ENCODE results near the gene PUSL1. TPM values are rescaled to one million over a fixed set of nuclear protein-coding genes. Genes with fewer than 3 reads are reported as not detected.

PUSL1 gene
- total and polyA plus RNA-seq, 2 of the 13 experiments (the other 11 are each of a cell fraction or from before 2014, with no cell fraction given) = 8.3 to 22.2 TPM

GRCh38 chr1:1307923-1308755 lies at the start of gene PUSL1, which contains the start of gene ACAP3 (continued):
- TF ChIP-seq, protein P1, sequence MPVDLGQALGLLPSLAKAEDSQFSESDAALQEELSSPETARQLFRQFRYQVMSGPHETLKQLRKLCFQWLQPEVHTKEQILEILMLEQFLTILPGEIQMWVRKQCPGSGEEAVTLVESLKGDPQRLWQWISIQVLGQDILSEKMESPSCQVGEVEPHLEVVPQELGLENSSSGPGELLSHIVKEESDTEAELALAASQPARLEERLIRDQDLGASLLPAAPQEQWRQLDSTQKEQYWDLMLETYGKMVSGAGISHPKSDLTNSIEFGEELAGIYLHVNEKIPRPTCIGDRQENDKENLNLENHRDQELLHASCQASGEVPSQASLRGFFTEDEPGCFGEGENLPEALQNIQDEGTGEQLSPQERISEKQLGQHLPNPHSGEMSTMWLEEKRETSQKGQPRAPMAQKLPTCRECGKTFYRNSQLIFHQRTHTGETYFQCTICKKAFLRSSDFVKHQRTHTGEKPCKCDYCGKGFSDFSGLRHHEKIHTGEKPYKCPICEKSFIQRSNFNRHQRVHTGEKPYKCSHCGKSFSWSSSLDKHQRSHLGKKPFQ (CRISPR knock-in tag; IDR thresholded peaks at IDR 0.05; ENCODE audit: insufficient replicate concordance) = no peak
- peak; percentile 89 for TF ChIP-seq ZNF772 (CRISPR knock-in tag; IDR thresholded peaks at IDR 0.05)
- no peak for TF ChIP-seq ZNF160 (CRISPR knock-in tag; IDR thresholded peaks at IDR 0.05)
- TF ChIP-seq ZNF343 (CRISPR knock-in tag; IDR thresholded peaks at IDR 0.05) = no peak
- peak; percentile 34; the same call in 1 of the 2 replicates for TF ChIP-seq KLF12 (CRISPR knock-in tag; IDR thresholded peaks at IDR 0.05; ENCODE audit: borderline replicate concordance)
- TF ChIP-seq NONO (IDR thresholded peaks at IDR 0.05) = no peak
- peak; percentile 45; the same call in 1 of the 2 replicates for TF ChIP-seq NONO (CRISPR knock-in tag; conservative IDR thresholded peaks at IDR 0.05)
- TF ChIP-seq, protein P2, sequence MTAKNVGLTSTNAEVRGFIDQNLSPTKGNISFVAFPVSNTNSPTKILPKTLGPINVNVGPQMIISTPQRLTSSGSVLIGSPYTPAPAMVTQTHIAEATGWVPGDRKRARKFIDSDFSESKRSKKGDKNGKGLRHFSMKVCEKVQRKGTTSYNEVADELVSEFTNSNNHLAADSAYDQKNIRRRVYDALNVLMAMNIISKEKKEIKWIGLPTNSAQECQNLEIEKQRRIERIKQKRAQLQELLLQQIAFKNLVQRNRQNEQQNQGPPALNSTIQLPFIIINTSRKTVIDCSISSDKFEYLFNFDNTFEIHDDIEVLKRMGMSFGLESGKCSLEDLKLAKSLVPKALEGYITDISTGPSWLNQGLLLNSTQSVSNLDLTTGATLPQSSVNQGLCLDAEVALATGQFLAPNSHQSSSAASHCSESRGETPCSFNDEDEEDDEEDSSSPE (CRISPR knock-in tag; IDR thresholded peaks at IDR 0.05) = peak; percentile 56; the same call in 1 of the 2 replicates
- TF ChIP-seq SKI (IDR thresholded peaks at IDR 0.05; ENCODE audit: partially characterized antibody) = peak; percentile 87
- peak; percentile 63 for TF ChIP-seq KAT8 (CRISPR knock-in tag; IDR thresholded peaks at IDR 0.05)
- TF ChIP-seq ZNF878 (CRISPR knock-in tag; IDR thresholded peaks at IDR 0.05) = no peak
- no peak for TF ChIP-seq KDM1A (CRISPR knock-in tag; IDR thresholded peaks at IDR 0.05)
- TF ChIP-seq RARG (CRISPR knock-in tag; IDR thresholded peaks at IDR 0.05; ENCODE audit: low read depth) = 0 out of 2 replicates have a peak, but pooled peaks have one; percentile 71
- no peak for TF ChIP-seq SRF (IDR thresholded peaks at IDR 0.05; ENCODE audit: low read depth, low read length)
- 0 out of 2 replicates have a peak, but pooled peaks have one; percentile 61 for TF ChIP-seq ZNF782 (CRISPR knock-in tag; IDR thresholded peaks at IDR 0.05; ENCODE audit: borderline replicate concordance)
- TF ChIP-seq ZNF543 (CRISPR knock-in tag; IDR thresholded peaks at IDR 0.05) = peak; percentile 48; the same call in 1 of the 2 replicates
- TF ChIP-seq, protein P3, sequence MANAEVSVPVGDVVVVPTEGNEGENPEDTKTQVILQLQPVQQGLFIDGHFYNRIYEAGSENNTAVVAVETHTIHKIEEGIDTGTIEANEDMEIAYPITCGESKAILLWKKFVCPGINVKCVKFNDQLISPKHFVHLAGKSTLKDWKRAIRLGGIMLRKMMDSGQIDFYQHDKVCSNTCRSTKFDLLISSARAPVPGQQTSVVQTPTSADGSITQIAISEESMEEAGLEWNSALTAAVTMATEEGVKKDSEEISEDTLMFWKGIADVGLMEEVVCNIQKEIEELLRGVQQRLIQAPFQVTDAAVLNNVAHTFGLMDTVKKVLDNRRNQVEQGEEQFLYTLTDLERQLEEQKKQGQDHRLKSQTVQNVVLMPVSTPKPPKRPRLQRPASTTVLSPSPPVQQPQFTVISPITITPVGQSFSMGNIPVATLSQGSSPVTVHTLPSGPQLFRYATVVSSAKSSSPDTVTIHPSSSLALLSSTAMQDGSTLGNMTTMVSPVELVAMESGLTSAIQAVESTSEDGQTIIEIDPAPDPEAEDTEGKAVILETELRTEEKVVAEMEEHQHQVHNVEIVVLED (CRISPR knock-in tag; IDR thresholded peaks at IDR 0.05; ENCODE audit: borderline replicate concordance) = peak; percentile 72
- TF ChIP-seq, protein P4, sequence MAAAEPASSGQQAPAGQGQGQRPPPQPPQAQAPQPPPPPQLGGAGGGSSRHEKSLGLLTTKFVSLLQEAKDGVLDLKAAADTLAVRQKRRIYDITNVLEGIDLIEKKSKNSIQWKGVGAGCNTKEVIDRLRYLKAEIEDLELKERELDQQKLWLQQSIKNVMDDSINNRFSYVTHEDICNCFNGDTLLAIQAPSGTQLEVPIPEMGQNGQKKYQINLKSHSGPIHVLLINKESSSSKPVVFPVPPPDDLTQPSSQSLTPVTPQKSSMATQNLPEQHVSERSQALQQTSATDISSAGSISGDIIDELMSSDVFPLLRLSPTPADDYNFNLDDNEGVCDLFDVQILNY (CRISPR knock-in tag; conservative IDR thresholded peaks at IDR 0.05) = peak; percentile 52; the same call in 1 of the 2 replicates
- peak; percentile 68; the same call in 1 of the 2 replicates for TF ChIP-seq ZBTB25 (CRISPR knock-in tag; IDR thresholded peaks at IDR 0.05)
- TF ChIP-seq ZKSCAN8 (CRISPR knock-in tag; IDR thresholded peaks at IDR 0.05; ENCODE audit: borderline replicate concordance) = 0 out of 2 replicates have a peak, but pooled peaks have one; percentile 23
- TF ChIP-seq TBX2 (CRISPR knock-in tag; IDR thresholded peaks at IDR 0.05; ENCODE audit: borderline replicate concordance) = peak; percentile 11; the same call in 1 of the 2 replicates
- no peak for TF ChIP-seq RELA (CRISPR knock-in tag; IDR thresholded peaks at IDR 0.05)
- TF ChIP-seq ZNF34 (CRISPR knock-in tag; IDR thresholded peaks at IDR 0.05; ENCODE audit: borderline replicate concordance) = peak; percentile 69; the same call in 1 of the 2 replicates

Data from HepG2 (cell line).